Measurements from ENCODE around the gene C11orf42.

- TF ChIP-seq CTCF (IDR thresholded peaks at IDR 0.05; ENCODE audit: low read depth, low read length) = no peak
- TF ChIP-seq MAX (IDR thresholded peaks at IDR 0.05; ENCODE audit: low read depth, low read length) = no peak
Measured at GRCh38 chr11:6232899-6233298, 27.5 kb downstream of the C11orf42 start.
